CD8-positive, alpha-beta memory T cell (primary cell): ENCODE measurements around the gene ST6GALNAC2. TPM values are rescaled to one million over a fixed set of nuclear protein-coding genes. Genes with fewer than 3 reads are reported as not detected.
"Not testable (repeated sequence)": the region's sequence is repeated elsewhere in the genome, so short reads cannot be mapped to it uniquely, and the experiment has no call there.

Experiments
- CTCF ChIA-PET: fragments of 350-600 bp; sonication (Branson Sonifier 250); formaldehyde crosslinking; loops from one replicate; lab custom pipeline; 2021; ENCODE audit warnings: antibody characterized with exemption; lab: Charles Lee
- POLR2A ChIA-PET: fragments of 350-600 bp; sonication (Branson Sonifier 250); formaldehyde crosslinking; loops from one replicate; lab custom pipeline; 2021; ENCODE audit warnings: antibody characterized with exemption; lab: Charles Lee
- DNase-seq, 5 donors: peaks; one replicate each; pipeline versions ENCODE4 v3.0.0 to v3.0.0-alpha.2; 2020 to 2022; ENCODE audit warnings: mixed read lengths in 1 of 5
- H3K27ac ChIP-seq: one replicate; pipeline ENCODE4 v1.7.0; 2013; ENCODE audit warnings: low read depth, mild to moderate bottlenecking, low read length, moderate library complexity
- H3K27me3 ChIP-seq: 2 replicates; pipeline ENCODE4 v1.7.0; 2013; ENCODE audit warnings: low read length, mild to moderate bottlenecking; ENCODE audit not compliant: insufficient read depth, poor library complexity, severe bottlenecking
- H3K36me3 ChIP-seq: 2 replicates; pipeline ENCODE4 v1.7.0; 2013; ENCODE audit warnings: mild to moderate bottlenecking, low read length, moderate library complexity; ENCODE audit not compliant: insufficient read depth
- H3K4me1 ChIP-seq: 2 replicates; pipeline ENCODE4 v1.7.0; 2013; ENCODE audit warnings: mild to moderate bottlenecking, low read length, moderate library complexity; ENCODE audit not compliant: insufficient read depth
- H3K4me3 ChIP-seq: 2 replicates; pipeline ENCODE4 v1.7.0; 2013; ENCODE audit warnings: mild to moderate bottlenecking, low read length
- H3K9me3 ChIP-seq: 2 replicates; pipeline ENCODE4 v1.7.0; 2013; ENCODE audit warnings: mild to moderate bottlenecking, low read length
- H3K27ac Mint-ChIP-seq, 8 donors: one replicate each; pipeline ENCODE4 v1.8.0; 2020 to 2021; ENCODE audit warnings: mixed read lengths in 8 of 8, mild to moderate bottlenecking in 6 of 8, inconsistent platforms in 3 of 8, moderate library complexity in 3 of 8
- H3K27me3 Mint-ChIP-seq, 2 donors: one replicate each; pipeline ENCODE4 v1.8.0; 2020 to 2021; ENCODE audit warnings: mixed read lengths in 2 of 2, mild to moderate bottlenecking in 1 of 2, moderate library complexity in 1 of 2
- H3K36me3 Mint-ChIP-seq, 3 donors: one replicate each; pipeline ENCODE4 v1.8.0; 2020 to 2021; ENCODE audit warnings: mixed read lengths in 3 of 3, inconsistent platforms in 1 of 3, mild to moderate bottlenecking in 1 of 3
- H3K4me1 Mint-ChIP-seq, 3 donors: one replicate each; pipeline ENCODE4 v1.8.0; 2020 to 2021; ENCODE audit warnings: mixed read lengths in 3 of 3, inconsistent platforms in 1 of 3, mild to moderate bottlenecking in 1 of 3
- H3K4me3 Mint-ChIP-seq, 7 donors: one replicate each; pipeline ENCODE4 v1.8.0; 2020 to 2021; ENCODE audit warnings: mixed read lengths in 7 of 7, mild to moderate bottlenecking in 6 of 7, moderate library complexity in 4 of 7, inconsistent platforms in 2 of 7
- H3K9me3 Mint-ChIP-seq, 5 donors: one replicate each; pipeline ENCODE4 v1.8.0; 2020 to 2022; ENCODE audit warnings: mixed read lengths in 5 of 5, mild to moderate bottlenecking in 3 of 5, moderate library complexity in 2 of 5, inconsistent platforms in 1 of 5
- polyA plus RNA-seq: library from polyadenylated mRNA; unstranded; fragments of 300-500 nt; fragmentation: Illumina TruSeq; gene quantifications from one replicate; pipeline ENCODE4 v1.2.3, GENCODE V29; 2021
- total RNA-seq, 2 experiments: library from RNA; stranded (reverse); gene quantifications; one replicate each; pipeline ENCODE4 v1.2.3, GENCODE V29; 2021

The ST6GALNAC2 gene
- total and polyA plus RNA-seq, 3 experiments from 2014 or later: 0.83 to 2.9 (median 1.0) TPM

DNA sequence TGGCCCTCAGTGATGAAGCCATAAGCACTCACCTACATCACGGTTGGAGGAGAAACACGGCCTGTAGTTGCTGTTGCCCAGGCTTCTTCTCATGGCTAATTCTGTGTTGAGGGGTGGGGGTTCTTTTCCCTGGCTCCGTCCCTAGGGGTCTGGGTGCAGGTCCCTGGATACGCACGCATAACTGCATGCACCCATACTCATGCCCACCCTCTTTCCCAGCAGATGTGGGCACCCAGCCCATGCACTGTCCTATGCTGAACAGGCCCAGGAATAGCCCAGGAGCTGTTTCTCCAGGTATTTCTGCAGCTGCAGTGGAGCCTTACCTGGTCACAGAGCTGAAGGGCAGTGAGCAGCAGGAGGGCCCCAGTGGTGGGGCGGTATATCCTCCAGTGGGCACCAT is 39.8 kb upstream of the ST6GALNAC2 start:
- Histone ChIP-seq H3K36me3 (no peaks in the 10 kb centered on the region), H3K27ac (no peak overlapping the region), H3K4me1 (peaks cover 3% of the 10 kb centered on the region), H3K27me3 (no peaks in the 10 kb centered on the region), H3K4me3 (no peak overlapping the region), H3K9me3 (no peaks in the 10 kb centered on the region)
- POLR2A ChIA-PET: no interaction called here
- DNase-seq: no peak
- Mint-ChIP-seq H3K27ac (no peak overlapping the region), H3K9me3 (no peaks in the 10 kb centered on the region), H3K36me3 (no peaks in the 10 kb centered on the region), H3K4me1 (peaks cover 0 to 6% (median 3%) of the 10 kb centered on the region in 3 donors), H3K27me3 (peaks cover 5 to 15% of the 10 kb centered on the region in 2 donors), H3K4me3 (no peak overlapping the region)
- CTCF ChIA-PET: interaction anchor here (1.0 to 7.0 kb wide), 9 partner anchors 8 to 227 kb away, joined by 3 to 90 read pairs (median 10); no protein-coding TSS in a partner anchor

DNA sequence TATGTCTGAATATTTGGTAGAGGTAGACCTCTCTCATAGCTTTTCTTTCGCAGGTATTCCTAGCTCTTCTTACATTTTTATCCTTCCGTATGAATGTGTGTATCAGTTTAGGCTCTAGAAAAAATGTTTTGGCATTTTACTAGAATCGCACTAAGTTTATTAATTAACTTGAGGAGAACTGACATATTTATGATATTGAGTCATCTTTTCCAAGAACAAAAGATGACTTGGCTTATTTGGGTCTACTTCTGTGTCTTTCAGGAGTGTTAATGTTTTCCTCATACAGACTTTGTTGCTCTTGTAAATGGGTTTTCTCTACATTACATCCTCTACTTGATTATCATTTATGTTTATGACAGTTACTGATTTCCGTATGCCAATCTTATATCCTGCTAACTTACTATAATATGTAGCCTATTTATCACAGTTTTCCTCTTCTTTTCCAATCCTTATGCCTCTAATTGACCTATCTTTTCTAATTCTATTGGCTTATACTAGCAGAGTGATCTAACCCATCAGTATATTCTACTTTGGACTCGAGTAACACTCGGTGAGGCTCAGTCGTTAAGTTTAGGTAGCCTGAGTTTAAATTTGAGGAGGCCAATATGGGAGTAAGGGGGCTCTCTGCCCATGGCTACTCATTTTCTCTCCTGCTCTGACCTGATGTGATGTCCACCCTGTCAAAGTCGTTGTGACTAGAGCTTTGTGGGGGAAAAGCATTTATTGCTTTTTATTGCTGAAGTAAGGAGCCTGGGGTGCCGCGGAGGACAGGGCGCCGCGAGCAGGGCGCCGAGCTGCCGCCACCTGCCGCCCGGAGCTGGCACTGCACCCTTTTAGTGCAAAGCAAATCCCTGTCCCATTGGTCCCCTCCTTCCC is 37.8 kb upstream of the ST6GALNAC2 start:
- no peak overlapping the region for H3K4me3 ChIP-seq
- no peak overlapping the region for H3K27ac ChIP-seq
- peak; percentile 64 to 83 (median 69) for DNase-seq
- Mint-ChIP-seq H3K27ac (peak overlapping the region in 1 of 8 donors; percentile 12), H3K4me1 (peaks cover 0 to 6% (median 3%) of the 10 kb centered on the region in 3 donors), H3K9me3 (no peaks in the 10 kb centered on the region), H3K4me3 (no peak overlapping the region), H3K27me3 (peaks cover 1 to 11% of the 10 kb centered on the region in 2 donors), H3K36me3 (no peaks in the 10 kb centered on the region)
- H3K4me1 ChIP-seq: peaks cover 3% of the 10 kb centered on the region
- no peaks in the 10 kb centered on the region for H3K27me3 ChIP-seq
- no peaks in the 10 kb centered on the region for H3K9me3 ChIP-seq
- CTCF ChIA-PET: interaction anchor here (0.7 to 7.0 kb wide), 40 partner anchors 8 to 292 kb away, joined by 3 to 90 read pairs (median 5); partner anchors contain the start of genes JMJD6, METTL23, PRCD and RHBDF2
- H3K36me3 ChIP-seq: no peaks in the 10 kb centered on the region
- POLR2A ChIA-PET: interaction anchor here (0.5 to 1.4 kb wide), 6 partner anchors 20 to 104 kb away, joined by 3 to 5 read pairs (median 3); partner anchors contain the start of gene ST6GALNAC2

DNA sequence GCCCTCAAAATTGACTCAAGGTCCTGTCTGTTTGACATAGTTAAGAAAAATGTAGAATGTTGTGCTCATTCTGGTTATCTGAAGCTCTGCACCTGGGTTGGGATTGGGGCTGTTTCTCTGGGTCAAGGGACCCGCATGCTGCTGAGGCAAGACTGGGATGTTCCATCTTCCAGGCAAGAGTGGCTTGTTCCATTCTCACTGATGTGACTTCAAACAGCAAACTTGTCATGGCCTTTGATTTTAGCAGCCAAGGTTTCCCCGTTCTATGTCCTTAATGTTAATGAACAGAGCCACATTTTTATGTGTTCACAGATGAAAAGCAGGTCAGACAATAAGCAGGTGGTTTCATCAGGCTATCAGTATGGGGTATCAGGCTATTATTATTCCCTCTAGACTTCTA is 32.2 kb upstream of the ST6GALNAC2 start:
- peaks cover 3 to 9% (median 6%) of the 10 kb centered on the region in 3 donors for H3K4me1 Mint-ChIP-seq
- Histone ChIP-seq H3K36me3 (no peaks in the 10 kb centered on the region), H3K9me3 (no peaks in the 10 kb centered on the region), H3K27ac (no peak overlapping the region), H3K4me3 (no peak overlapping the region), H3K27me3 (no peaks in the 10 kb centered on the region), H3K4me1 (no peaks in the 10 kb centered on the region)
- H3K27ac Mint-ChIP-seq: peak overlapping the region in 2 of 8 donors; percentile 18 to 54
- POLR2A ChIA-PET: no interaction called here
- H3K4me3 Mint-ChIP-seq: no peak overlapping the region
- H3K27me3 Mint-ChIP-seq: no peaks in the 10 kb centered on the region
- H3K9me3 Mint-ChIP-seq: no peaks in the 10 kb centered on the region
- DNase-seq: no peak
- H3K36me3 Mint-ChIP-seq: no peaks in the 10 kb centered on the region
- CTCF ChIA-PET: interaction anchor here (0.7 to 1.3 kb wide), 2 partner anchors 8 to 160 kb away, joined by 3 read pairs; no protein-coding TSS in a partner anchor

DNA sequence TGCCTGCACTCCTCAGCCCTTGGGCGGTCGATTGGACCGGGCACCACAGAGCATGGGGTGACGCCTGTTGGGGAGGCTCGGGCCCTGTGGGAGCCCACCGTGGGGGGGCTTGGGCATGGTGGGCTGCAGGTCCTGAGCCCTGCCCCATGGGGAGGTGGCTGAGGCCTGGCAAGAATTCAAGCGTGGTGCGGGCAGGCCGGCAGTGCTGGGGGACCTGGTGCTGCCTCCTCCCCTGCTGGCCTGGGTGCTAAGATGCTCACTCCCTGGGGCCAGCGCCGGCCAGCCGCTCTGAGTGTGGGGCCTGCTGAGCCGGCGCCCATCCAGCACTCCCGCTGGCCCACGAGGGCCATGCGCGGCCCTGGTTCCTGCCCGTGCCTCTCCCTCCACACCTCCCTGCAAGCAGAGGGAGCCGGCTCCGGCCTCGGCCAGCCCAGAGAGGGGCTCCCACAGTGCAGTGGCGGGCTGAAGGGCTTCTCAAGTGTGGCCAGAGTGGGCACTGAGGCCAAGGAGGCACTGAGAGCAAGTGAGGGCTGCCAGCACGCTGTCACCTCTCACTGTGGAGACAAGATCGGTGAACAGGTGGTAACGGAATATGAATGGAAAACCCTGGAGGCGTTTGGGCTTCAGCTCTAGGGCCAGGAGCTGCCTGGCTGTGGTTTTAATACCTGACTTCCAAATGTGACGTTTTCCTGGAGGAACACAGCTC is 29.4 kb upstream of the ST6GALNAC2 start:
- no peaks in the 10 kb centered on the region for H3K36me3 Mint-ChIP-seq
- Histone ChIP-seq H3K27me3 (no peaks in the 10 kb centered on the region), H3K4me3 (no peak overlapping the region), H3K27ac (no peak overlapping the region), H3K4me1 (no peaks in the 10 kb centered on the region), H3K9me3 (no peaks in the 10 kb centered on the region), H3K36me3 (no peaks in the 10 kb centered on the region)
- no peak overlapping the region for H3K27ac Mint-ChIP-seq
- H3K4me1 Mint-ChIP-seq: peaks cover 3 to 9% (median 6%) of the 10 kb centered on the region in 3 donors
- no peak overlapping the region for H3K4me3 Mint-ChIP-seq
- ChIA-PET POLR2A (interaction anchor here (0.6 kb wide), 1 partner anchor 71 kb away, joined by 3 read pairs; no protein-coding TSS in a partner anchor), CTCF (interaction anchor here (0.7 to 1.2 kb wide), 4 partner anchors 9 to 124 kb away, joined by 3 to 4 read pairs (median 4); no protein-coding TSS in a partner anchor)
- H3K27me3 Mint-ChIP-seq: peaks cover 0 to 5% of the 10 kb centered on the region in 2 donors
- DNase-seq: no peak
- H3K9me3 Mint-ChIP-seq: no peaks in the 10 kb centered on the region

DNA sequence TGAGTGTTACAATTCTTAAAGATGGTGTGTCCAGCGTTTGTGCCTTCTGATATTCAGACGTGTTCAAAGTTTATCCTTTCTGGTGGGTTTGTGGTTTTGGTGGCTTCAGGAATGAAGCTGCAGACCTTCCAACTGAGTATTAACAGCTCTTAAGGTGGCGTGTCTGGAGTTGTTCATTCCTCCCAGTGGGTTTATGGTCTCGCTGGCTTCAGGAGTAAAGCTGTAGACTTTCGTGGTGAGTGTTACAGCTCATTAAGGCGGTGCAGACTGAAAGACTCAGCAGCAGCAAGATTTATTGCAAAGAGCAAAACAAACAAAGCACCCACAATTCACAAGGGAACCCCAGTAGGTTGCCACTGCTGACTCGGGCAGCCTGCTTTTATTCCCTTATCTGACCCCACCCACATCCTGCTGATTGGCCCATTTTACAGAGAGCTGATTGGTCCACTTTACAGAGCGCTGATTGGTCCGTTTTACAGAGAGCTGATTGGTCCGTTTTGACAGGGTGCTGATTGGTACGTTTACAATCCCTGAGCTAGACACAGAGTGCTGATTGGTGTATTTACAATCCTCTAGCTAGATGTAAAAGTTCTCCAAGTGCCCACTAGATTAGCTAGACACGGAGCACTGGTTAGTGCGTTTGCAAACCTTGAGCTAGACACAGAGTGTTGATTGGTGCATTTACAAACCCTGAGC is 28.6 kb upstream of the ST6GALNAC2 start:
- H3K4me1 Mint-ChIP-seq, H3K36me3 ChIP-seq, H3K4me3 ChIP-seq, H3K9me3 ChIP-seq, H3K4me1 ChIP-seq, H3K27ac ChIP-seq, H3K9me3 Mint-ChIP-seq, H3K27me3 Mint-ChIP-seq, H3K27me3 ChIP-seq, DNase-seq, H3K36me3 Mint-ChIP-seq, POLR2A ChIA-PET: not testable (repeated sequence)
- CTCF ChIA-PET: interaction anchor here (1.2 kb wide), 1 partner anchor 10 kb away, joined by 4 read pairs; no protein-coding TSS in a partner anchor
- peak overlapping the region in 1 of 7 donors; percentile 23 for H3K4me3 Mint-ChIP-seq
- H3K27ac Mint-ChIP-seq: peak overlapping the region in 4 of 8 donors; percentile 17 to 60 (median 40)

DNA sequence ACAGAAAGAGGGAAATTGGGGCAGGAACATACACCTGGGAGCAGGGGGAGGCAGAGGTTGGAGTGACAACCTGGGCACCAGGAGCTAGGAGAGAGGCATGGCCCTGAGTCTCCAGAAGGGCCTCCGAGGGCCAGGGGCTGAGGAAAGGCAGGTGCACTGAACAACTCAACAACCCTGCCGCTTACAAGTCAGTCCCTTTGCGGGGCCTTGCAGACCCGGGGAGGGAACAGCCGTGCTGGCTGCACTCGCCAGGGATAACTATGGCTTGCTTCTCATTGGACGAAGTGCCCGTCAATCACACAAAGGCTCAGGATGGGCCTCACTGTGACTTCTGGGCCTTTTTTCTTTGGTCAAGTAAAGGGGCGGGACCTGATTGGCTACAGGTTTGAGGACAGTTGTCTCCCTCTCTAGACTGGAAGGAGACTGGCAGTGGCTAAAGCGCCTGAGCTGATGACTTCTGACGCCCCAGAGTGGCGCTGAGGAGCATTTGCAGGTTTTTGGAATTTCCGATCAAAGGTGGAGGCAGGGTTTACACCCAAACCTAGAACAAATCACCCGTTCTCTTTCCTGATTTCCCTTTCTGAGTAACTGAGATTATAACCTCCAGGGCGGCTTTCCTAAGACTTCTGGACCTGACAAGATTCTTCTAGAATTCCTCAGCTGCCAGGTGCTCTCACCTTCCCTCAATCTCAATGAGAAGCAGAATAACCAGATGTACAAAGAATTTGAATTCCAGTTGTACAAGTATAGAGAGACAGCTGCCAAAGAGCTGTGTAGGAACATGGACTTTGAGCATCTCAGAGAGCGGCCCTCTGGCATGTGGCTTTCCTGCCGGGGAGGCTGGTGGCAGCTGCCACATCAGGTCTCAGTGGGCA is 27.6 kb upstream of the ST6GALNAC2 start:
- POLR2A ChIA-PET: no interaction called here

DNA sequence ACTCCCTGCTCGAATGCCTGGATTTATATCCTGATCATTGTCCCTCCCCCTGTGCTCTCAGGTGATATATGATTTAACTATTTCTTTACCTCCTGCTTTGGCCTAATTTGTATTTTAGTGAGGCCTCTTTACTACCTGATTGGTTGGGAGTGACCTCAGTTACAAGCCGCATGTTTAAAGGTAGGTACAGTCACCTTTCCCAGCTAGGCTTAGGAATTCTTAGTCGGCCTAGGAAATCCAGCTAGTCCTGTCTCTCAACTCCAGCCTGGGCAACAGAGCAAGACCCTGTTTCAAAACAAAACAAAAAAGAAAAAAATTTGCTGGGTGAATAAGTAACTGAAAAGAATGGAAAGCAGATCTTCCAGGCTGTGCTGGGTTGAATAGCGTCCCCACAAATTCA is 26.8 kb upstream of the ST6GALNAC2 start:
- Histone ChIP-seq H3K27ac (no peak overlapping the region), H3K4me3 (no peak overlapping the region), H3K36me3 (no peaks in the 10 kb centered on the region), H3K4me1 (no peaks in the 10 kb centered on the region), H3K27me3 (no peaks in the 10 kb centered on the region), H3K9me3 (no peaks in the 10 kb centered on the region)
- DNase-seq: no peak
- H3K4me3 Mint-ChIP-seq: no peak overlapping the region
- H3K27me3 Mint-ChIP-seq: peaks cover 0 to 5% of the 10 kb centered on the region in 2 donors
- ChIA-PET POLR2A (no interaction called here), CTCF (interaction anchor here (1.5 to 1.8 kb wide), 3 partner anchors 12 to 89 kb away, joined by 4 to 8 read pairs (median 5); no protein-coding TSS in a partner anchor)
- H3K4me1 Mint-ChIP-seq: peaks cover 3 to 9% (median 6%) of the 10 kb centered on the region in 3 donors
- no peaks in the 10 kb centered on the region for H3K9me3 Mint-ChIP-seq
- H3K27ac Mint-ChIP-seq: peak overlapping the region in 2 of 8 donors; percentile 15 to 55
- no peaks in the 10 kb centered on the region for H3K36me3 Mint-ChIP-seq

More for the DNA sequence above, 27.6 kb upstream of the ST6GALNAC2 start:
- Histone ChIP-seq H3K9me3 (no peaks in the 10 kb centered on the region), H3K4me1 (no peaks in the 10 kb centered on the region), H3K36me3 (no peaks in the 10 kb centered on the region), H3K27ac (no peak overlapping the region), H3K4me3 (no peak overlapping the region), H3K27me3 (no peaks in the 10 kb centered on the region)
- Mint-ChIP-seq H3K9me3 (no peaks in the 10 kb centered on the region), H3K27me3 (peaks cover 0 to 5% of the 10 kb centered on the region in 2 donors), H3K4me1 (peaks cover 3 to 9% (median 6%) of the 10 kb centered on the region in 3 donors), H3K36me3 (no peaks in the 10 kb centered on the region), H3K4me3 (no peak overlapping the region), H3K27ac (peak overlapping the region in 3 of 8 donors; percentile 15 to 55 (median 42))
- DNase-seq: no peak
- CTCF ChIA-PET: interaction anchor here (1.2 to 1.8 kb wide), 4 partner anchors 11 to 90 kb away, joined by 4 to 8 read pairs (median 4); no protein-coding TSS in a partner anchor
